Spleen (tissue), 11 donors: ENCODE results near the gene ABLIM2. TPM values are rescaled to one million over a fixed set of nuclear protein-coding genes. Genes with fewer than 3 reads are reported as not detected.

Experiments used
- DNase-seq: peaks from one replicate; pipeline ENCODE4 v3.0.0-alpha.2; 2020
- H3K27ac ChIP-seq, 8 donors: fragments of 200-600 bp; sonication (generic) in 7 of 8; 1 replicate in 4 of 8; 2 replicates in 4 of 8; pipeline versions ENCODE4 v1.5.0 to v1.8.0; 2016 to 2021; ENCODE audit warnings: inconsistent platforms in 4 of 8, mild to moderate bottlenecking in 4 of 8, moderate library complexity in 1 of 8
- H3K27me3 ChIP-seq, 7 donors: fragments of 200-600 bp; sonication (generic) in 6 of 7; replicated peaks in 1 of 7; 1 replicate in 4 of 7; 2 replicates in 3 of 7; pipeline versions ENCODE4 v1.5.0 to v1.8.0; 2016 to 2021; ENCODE audit warnings: inconsistent platforms in 3 of 7, mild to moderate bottlenecking in 1 of 7
- H3K36me3 ChIP-seq, 6 donors: fragments of 200-600 bp; sonication (generic) in 5 of 6; 1 replicate in 4 of 6; 2 replicates in 2 of 6; pipeline versions ENCODE4 v1.5.0 to v1.8.0; 2016 to 2021; ENCODE audit warnings: inconsistent platforms in 2 of 6
- H3K4me1 ChIP-seq, 6 donors: fragments of 200-600 bp; sonication (generic) in 5 of 6; 1 replicate in 3 of 6; 2 replicates in 3 of 6; pipeline versions ENCODE4 v1.5.0 to v1.8.0; 2016 to 2021; ENCODE audit warnings: inconsistent platforms in 3 of 6
- H3K4me3 ChIP-seq, 8 donors: fragments of 200-600 bp; sonication (generic) in 7 of 8; 1 replicate in 4 of 8; 2 replicates in 4 of 8; pipeline versions ENCODE4 v1.5.0 to v1.8.0; 2016 to 2021; ENCODE audit warnings: inconsistent platforms in 4 of 8, mild to moderate bottlenecking in 4 of 8, moderate library complexity in 2 of 8
- H3K9me3 ChIP-seq, 8 donors: fragments of 200-600 bp; sonication (generic) in 7 of 8; 1 replicate in 4 of 8; 2 replicates in 4 of 8; pipeline versions ENCODE4 v1.5.0 to v1.8.0; 2016 to 2021; ENCODE audit warnings: inconsistent platforms in 4 of 8
- CTCF ChIP-seq, 11 experiments: fragments of 200-600 bp in 7 of 11; fragments of 450-650 bp in 4 of 11; sonication (generic) in 4 of 11; IDR thresholded peaks in 8 of 11; conservative IDR thresholded peaks in 3 of 11; 1 replicate in 7 of 11; 2 replicates in 4 of 11; pipeline versions ENCODE4 v1.4.0 to v1.8.0; 2016 to 2021; ENCODE audit warnings: antibody characterized with exemption in 11 of 11, inconsistent platforms in 4 of 11, mild to moderate bottlenecking in 1 of 11
- POLR2A ChIP-seq, 3 donors: fragments of 450-650 bp; IDR thresholded peaks; one replicate each; pipeline ENCODE4 v1.5.1; 2017; ENCODE audit warnings: antibody characterized with exemption in 3 of 3, mild to moderate bottlenecking in 1 of 3
- POLR2AphosphoS5 ChIP-seq, 3 donors: sonication (generic); formaldehyde crosslinking; IDR thresholded peaks; one replicate each; pipeline ENCODE4 v1.5.1; 2017; ENCODE audit warnings: antibody characterized with exemption in 3 of 3
- WGBS, 5 donors: extraction: QIAGEN DNeasy Blood & Tissue Kit in 3 of 5; methylation state at CpG; one replicate each; pipeline versions ENCODE4 v1.1.5 to v1.1.7; 2013 to 2018; 5-methylcytosine and 5-hydroxymethylcytosine counted together
- intact Hi-C: fragments of 100-400 bp; cut with DNase I; formaldehyde crosslinking; loops from one replicate; pipeline ENCODE4 v1.15.0; 2023; ENCODE audit warnings: low total_unique reads
- polyA plus RNA-seq, 3 donors: library from polyadenylated mRNA; stranded (reverse); fragments of 200-250 nt; gene quantifications; one replicate each; pipeline ENCODE4 v1.2.1, GENCODE V29; 2013
- total RNA-seq, 7 donors: library from RNA; depleted of rRNA in 3 of 7; stranded (reverse); fragments of >200 nt in 3 of 7; fragmentation: NEBNext Ultra II Directional in 4 of 7; extraction: Animal tissue kit (Norgen Biotek cat#: 25700) in 4 of 7; gene quantifications; one replicate each; pipeline versions ENCODE4 v1.1.0 to v1.2.1, GENCODE V29; 2016 to 2021
- donor health status: healthy with polysubstance abuse.
- donor health status: DM: no; HTN: no; CAD: no; lungs with moderate emphysema.
- donor health status: DM: no; HTN: no; CAD: no.
- donor health status: Bipolar disorder and iron deficiency.
- donor health status: healthy.
- donor health status: DM: no; HTN: no; CAD: no.
- donor health status: DM: yes; HTN: yes; CAD: no.

Gene ABLIM2
- total and polyA plus RNA-seq, 10 donors, result 11.8 to 127 (median 62.8) TPM

DNA sequence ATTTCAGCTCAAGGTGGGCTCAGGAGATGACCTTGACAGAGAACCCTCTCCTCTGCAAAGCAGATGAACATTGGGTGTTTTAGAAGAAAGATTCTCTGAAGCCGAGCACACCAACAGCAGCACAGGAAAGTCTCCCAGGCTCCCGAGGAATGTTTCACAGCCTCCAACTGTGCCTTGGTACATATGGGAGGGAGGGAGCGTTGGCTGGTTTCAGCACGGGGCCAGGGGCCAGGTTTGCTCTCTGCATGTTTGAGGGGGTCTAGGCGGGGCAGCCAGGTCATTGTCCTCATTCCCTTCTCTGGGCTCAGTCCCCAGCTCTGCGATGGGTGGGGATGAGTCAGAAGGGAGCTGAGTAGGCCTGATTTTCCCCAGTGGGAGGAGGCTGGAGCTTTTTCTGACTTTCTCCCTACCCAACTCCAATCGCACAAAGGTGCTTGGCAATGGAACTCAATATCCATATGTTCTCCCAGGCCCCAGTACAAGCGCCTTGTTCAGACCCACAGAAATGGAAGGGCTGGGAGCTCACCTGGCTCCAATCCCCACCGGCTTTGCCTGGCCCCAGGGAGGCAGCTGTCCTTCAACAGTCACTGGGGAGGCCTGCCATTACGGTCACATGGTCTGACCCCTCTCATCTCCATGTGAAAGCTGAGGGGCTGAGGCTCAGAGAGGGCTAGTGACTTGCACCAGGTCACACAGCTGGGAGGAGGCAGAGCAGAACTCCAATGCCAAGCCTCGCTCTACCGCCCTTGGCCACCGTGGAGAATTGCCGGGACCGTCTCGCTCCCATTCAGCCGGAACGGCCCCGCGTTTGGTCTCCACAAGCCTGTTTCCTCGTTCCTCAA, 110.6 kb downstream of the ABLIM2 start:
- intact Hi-C loops, result no loop called here
- peaks cover 0 to 36% (median 21%) of the 10 kb centered on the region in 6 donors for H3K4me1 ChIP-seq
- no peak overlapping the region for H3K27ac ChIP-seq
- no peak for TF ChIP-seq POLR2A (IDR thresholded peaks at IDR 0.05)
- TF ChIP-seq POLR2AphosphoS5 (IDR thresholded peaks at IDR 0.05), result no peak
- H3K9me3 ChIP-seq, result no peaks in the 10 kb centered on the region
- no peak for DNase-seq
- H3K27me3 ChIP-seq, result peaks cover 0 to 14% (median 0%) of the 10 kb centered on the region in 7 donors
- H3K36me3 ChIP-seq, result peaks cover 0 to 55% (median 12%) of the 10 kb centered on the region in 6 donors
- H3K4me3 ChIP-seq, result no peak overlapping the region
- 82 to 87% (median 83%) methylated on average over 19 to 21 of the region's 21 CpGs for WGBS, 5 donors

- no peak for DNase-seq
- H3K27ac ChIP-seq, result no peak overlapping the region
- TF ChIP-seq POLR2AphosphoS5 (IDR thresholded peaks at IDR 0.05) (peak in 1 of 3 donors; percentile 42), POLR2A (IDR thresholded peaks at IDR 0.05) (no peak), CTCF (IDR thresholded peaks at IDR 0.05 in 8 of 11, conservative IDR thresholded peaks at IDR 0.05 in 3 of 11) (no peak)
- WGBS, 5 donors, result 79 to 92% (median 85%) methylated on average over 18 to 20 of the region's 20 CpGs
- H3K4me1 ChIP-seq, result peaks cover 0 to 30% (median 18%) of the 10 kb centered on the region in 6 donors
- H3K27me3 ChIP-seq, result peaks cover 0 to 14% (median 0%) of the 10 kb centered on the region in 7 donors
- H3K4me3 ChIP-seq, result no peak overlapping the region
- H3K36me3 ChIP-seq, result peaks cover 0 to 48% (median 6%) of the 10 kb centered on the region in 6 donors
- no peaks in the 10 kb centered on the region for H3K9me3 ChIP-seq
- intact Hi-C loops, result no loop called here
These were observed 111.6 kb downstream of the ABLIM2 start for GRCh38 chr4:8046925-8047541.

DNA sequence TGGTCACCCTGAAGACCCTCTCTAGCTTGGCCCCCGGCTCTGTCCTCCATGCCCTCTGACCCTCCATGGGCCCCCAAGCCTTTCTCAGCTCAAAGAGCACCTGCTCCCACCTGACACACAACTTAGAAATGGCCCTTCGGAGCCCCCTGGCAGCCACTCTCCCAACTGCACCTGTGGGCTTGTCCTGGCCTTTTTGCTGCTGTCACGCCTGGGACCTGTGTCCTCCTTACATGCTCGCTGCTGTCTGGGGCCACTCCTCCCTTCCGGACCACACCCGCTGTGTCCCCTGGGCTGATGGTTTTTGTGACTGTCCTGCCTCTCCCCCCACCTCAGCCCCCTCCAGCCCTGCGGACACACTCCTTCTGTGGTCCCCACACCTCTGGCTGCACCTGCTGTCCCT, 112.7 kb downstream of the ABLIM2 start:
- peaks cover 0 to 45% (median 6%) of the 10 kb centered on the region in 6 donors for H3K36me3 ChIP-seq
- no peak for DNase-seq

GRCh38 chr4:8044699-8045098, 113.9 kb downstream of the ABLIM2 start:
- Histone ChIP-seq H3K4me1 (peaks cover 0 to 29% (median 14%) of the 10 kb centered on the region in 6 donors), H3K27ac (no peak overlapping the region), H3K9me3 (no peaks in the 10 kb centered on the region), H3K4me3 (no peak overlapping the region), H3K36me3 (peaks cover 0 to 45% (median 6%) of the 10 kb centered on the region in 6 donors), H3K27me3 (peaks cover 0 to 6% (median 0%) of the 10 kb centered on the region in 7 donors)
- intact Hi-C loops, result no loop called here
- DNase-seq, result no peak
- WGBS, 5 donors, result 39 to 67% (median 46%) methylated on average over 14 to 15 of the region's 15 CpGs
- TF ChIP-seq CTCF (IDR thresholded peaks at IDR 0.05 in 8 of 11, conservative IDR thresholded peaks at IDR 0.05 in 3 of 11) (no peak), POLR2AphosphoS5 (IDR thresholded peaks at IDR 0.05) (no peak), POLR2A (IDR thresholded peaks at IDR 0.05) (no peak)

More for the DNA sequence above, 112.7 kb downstream of the ABLIM2 start:
- Histone ChIP-seq H3K4me3 (no peak overlapping the region), H3K4me1 (peaks cover 0 to 29% (median 16%) of the 10 kb centered on the region in 6 donors), H3K27me3 (peaks cover 0 to 12% (median 0%) of the 10 kb centered on the region in 7 donors), H3K27ac (no peak overlapping the region), H3K9me3 (no peaks in the 10 kb centered on the region)
- TF ChIP-seq POLR2A (IDR thresholded peaks at IDR 0.05), result no peak
- intact Hi-C loops, result no loop called here
- WGBS, 5 donors, result 88 to 95% (median 89%) methylated on average over 7 of the region's 7 CpGs

DNA sequence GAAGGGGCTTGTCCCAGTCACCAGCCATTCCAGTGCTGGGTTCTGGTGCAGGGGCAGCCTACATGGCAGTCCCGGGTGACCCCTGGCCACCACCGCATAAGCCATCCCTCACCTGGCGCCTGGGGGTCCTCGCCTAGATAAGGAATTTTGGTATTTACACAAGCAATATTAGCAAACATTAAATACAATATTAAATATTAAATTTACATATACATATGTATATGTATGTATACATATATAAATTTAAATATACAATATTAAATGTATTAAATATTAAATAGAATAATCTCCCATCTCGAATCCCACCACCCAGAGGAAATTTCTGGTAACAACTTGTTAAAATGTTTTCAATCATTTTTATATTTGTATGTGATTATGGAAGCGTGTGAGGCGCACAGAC, 114.4 kb downstream of the ABLIM2 start:
- 87 to 95% (median 90%) methylated on average over 7 of the region's 7 CpGs for WGBS, 5 donors
- TF ChIP-seq POLR2A (IDR thresholded peaks at IDR 0.05), result no peak
- no peak for TF ChIP-seq CTCF (IDR thresholded peaks at IDR 0.05 in 8 of 11, conservative IDR thresholded peaks at IDR 0.05 in 3 of 11)
- TF ChIP-seq POLR2AphosphoS5 (IDR thresholded peaks at IDR 0.05), result no peak
- Histone ChIP-seq H3K36me3 (peaks cover 0 to 45% (median 6%) of the 10 kb centered on the region in 6 donors), H3K4me3 (no peak overlapping the region), H3K27ac (no peak overlapping the region), H3K4me1 (peaks cover 0 to 29% (median 14%) of the 10 kb centered on the region in 6 donors), H3K9me3 (no peaks in the 10 kb centered on the region), H3K27me3 (peaks cover 0 to 7% (median 0%) of the 10 kb centered on the region in 7 donors)
- no peak for DNase-seq
- intact Hi-C loops, result no loop called here
